ENCODE measurements around the gene LYL1. TPM values are rescaled to one million over a fixed set of nuclear protein-coding genes. Genes with fewer than 3 reads are reported as not detected.
A peak's percentile ranks its signal among the peaks of the same experiment; 100 is the strongest.

LYL1 gene
- total RNA-seq, 1 experiment from 2014 or later: 0.23 TPM

DNA sequence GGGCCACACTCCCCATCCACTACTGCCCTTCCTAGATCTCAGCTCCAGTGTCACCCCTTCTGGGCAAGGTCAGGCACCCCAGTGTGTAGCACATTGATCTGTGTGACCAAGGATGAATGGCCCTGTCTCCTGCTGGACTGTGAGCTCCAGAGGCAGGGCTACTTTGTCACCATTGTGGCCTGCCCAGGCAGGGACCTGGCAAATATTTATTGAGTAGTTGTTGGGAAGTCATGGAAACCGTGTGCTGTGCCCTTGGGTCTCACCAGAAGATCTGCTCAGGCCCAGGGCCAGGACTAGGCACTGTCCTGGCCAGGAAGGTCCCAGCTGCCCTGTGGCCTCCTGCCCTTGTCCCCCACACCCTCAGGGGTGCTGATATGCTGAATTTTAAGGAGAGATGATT is 25.9 kb upstream of the LYL1 start:
- Histone ChIP-seq H3K9me3 (ENCODE audit: control insufficient read depth, insufficient read depth, low read depth, low read length) (no peaks in the 10 kb centered on the region), H3K36me3 (ENCODE audit: control insufficient read depth, insufficient read depth, low read length) (no peaks in the 10 kb centered on the region), H3K27me3 (ENCODE audit: control insufficient read depth, insufficient read depth, low read length) (no peaks in the 10 kb centered on the region), H3K4me3 (ENCODE audit: low read depth in 2 of 2, low read length in 2 of 2) (no peak overlapping the region), H3K27ac (ENCODE audit: low read length) (no peak overlapping the region), H3K4me1 (ENCODE audit: control insufficient read depth, insufficient read depth, low read length) (no peaks in the 10 kb centered on the region)
- DNase-seq (ENCODE audit: low read depth, low spot score) (no peak), ATAC-seq (no peak)
- BruUV-seq (replicated peaks): no TSS peak
- intact Hi-C loops (cut with micrococcal nuclease; ENCODE audit: unreplicated experiment): no loop called here
- in situ Hi-C loops (cut with HindIII; ENCODE audit: low pct_unique_long_range_greater_than_20kb, low sequenced_read_pairs): no loop called here
- ChIA-PET POLR2A (interaction anchor here (0.6 kb wide), 2 partner anchors 18 to 169 kb away, joined by 3 to 4 read pairs; no protein-coding TSS in a partner anchor), CTCF (no interaction called here)
- TF ChIP-seq, protein P1, sequence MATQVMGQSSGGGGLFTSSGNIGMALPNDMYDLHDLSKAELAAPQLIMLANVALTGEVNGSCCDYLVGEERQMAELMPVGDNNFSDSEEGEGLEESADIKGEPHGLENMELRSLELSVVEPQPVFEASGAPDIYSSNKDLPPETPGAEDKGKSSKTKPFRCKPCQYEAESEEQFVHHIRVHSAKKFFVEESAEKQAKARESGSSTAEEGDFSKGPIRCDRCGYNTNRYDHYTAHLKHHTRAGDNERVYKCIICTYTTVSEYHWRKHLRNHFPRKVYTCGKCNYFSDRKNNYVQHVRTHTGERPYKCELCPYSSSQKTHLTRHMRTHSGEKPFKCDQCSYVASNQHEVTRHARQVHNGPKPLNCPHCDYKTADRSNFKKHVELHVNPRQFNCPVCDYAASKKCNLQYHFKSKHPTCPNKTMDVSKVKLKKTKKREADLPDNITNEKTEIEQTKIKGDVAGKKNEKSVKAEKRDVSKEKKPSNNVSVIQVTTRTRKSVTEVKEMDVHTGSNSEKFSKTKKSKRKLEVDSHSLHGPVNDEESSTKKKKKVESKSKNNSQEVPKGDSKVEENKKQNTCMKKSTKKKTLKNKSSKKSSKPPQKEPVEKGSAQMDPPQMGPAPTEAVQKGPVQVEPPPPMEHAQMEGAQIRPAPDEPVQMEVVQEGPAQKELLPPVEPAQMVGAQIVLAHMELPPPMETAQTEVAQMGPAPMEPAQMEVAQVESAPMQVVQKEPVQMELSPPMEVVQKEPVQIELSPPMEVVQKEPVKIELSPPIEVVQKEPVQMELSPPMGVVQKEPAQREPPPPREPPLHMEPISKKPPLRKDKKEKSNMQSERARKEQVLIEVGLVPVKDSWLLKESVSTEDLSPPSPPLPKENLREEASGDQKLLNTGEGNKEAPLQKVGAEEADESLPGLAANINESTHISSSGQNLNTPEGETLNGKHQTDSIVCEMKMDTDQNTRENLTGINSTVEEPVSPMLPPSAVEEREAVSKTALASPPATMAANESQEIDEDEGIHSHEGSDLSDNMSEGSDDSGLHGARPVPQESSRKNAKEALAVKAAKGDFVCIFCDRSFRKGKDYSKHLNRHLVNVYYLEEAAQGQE (IDR thresholded peaks at IDR 0.05; ENCODE audit: insufficient read depth in 1 of 2, low read depth in 2 of 2, low read length in 1 of 2): no peak
- TF ChIP-seq SIN3A (IDR thresholded peaks at IDR 0.05; ENCODE audit: borderline replicate concordance, insufficient read depth, low read depth, low read length) (no peak), POLR2AphosphoS5 (IDR thresholded peaks at IDR 0.05; ENCODE audit: low read depth, low read length) (no peak)

DNA sequence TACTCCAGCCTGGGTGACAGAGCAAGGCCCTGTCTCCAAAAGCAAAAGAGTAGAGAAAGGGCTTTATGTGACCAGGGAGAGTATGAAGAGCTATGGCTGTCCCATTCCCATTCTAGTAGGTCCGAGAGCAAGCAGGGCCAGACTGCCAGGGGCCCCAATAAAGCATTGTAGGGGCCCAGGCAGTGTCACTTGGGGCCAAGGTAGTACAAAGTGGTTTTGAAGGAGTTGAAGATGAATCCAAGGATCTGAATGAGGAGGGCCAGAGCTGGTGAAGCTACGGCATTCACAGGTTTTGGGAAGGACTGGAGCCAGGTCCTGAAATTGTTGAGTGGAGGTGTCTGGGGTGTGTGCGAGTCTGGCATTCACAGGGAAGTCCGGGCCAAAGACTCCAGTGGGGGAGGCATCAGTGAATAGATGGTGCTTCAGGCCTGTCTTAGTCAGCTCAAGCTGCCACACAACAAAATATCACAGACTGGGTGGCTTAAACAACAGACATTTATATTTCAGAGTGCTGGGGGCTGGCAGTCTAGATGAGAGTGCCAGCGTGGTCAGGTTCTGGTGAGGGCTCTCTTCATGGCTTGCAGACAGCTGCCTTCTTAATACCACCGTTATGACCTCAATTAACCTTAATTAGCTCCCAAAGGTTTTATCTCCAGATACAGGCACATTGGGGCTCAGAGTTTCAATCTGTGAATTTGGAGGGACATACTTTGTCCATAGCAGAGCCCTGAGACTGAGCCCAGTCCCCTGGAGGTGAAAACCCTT is 25.3 kb upstream of the LYL1 start:
- H3K9me3 ChIP-seq (ENCODE audit: control insufficient read depth, insufficient read depth, low read depth, low read length): no peaks in the 10 kb centered on the region
- intact Hi-C loops (cut with micrococcal nuclease; ENCODE audit: unreplicated experiment): no loop called here
- H3K4me1 ChIP-seq (ENCODE audit: control insufficient read depth, insufficient read depth, low read length): no peaks in the 10 kb centered on the region
- H3K27ac ChIP-seq (ENCODE audit: low read length): no peak overlapping the region
- no peak for TF ChIP-seq TCF7L2 (IDR thresholded peaks at IDR 0.05; ENCODE audit: low read depth, low read length)
- TF ChIP-seq POLR2AphosphoS5 (IDR thresholded peaks at IDR 0.05; ENCODE audit: low read depth, low read length): no peak
- TF ChIP-seq, protein P1 (IDR thresholded peaks at IDR 0.05; ENCODE audit: insufficient read depth in 1 of 2, low read depth in 2 of 2, low read length in 1 of 2): no peak
- H3K27me3 ChIP-seq (ENCODE audit: control insufficient read depth, insufficient read depth, low read length): no peaks in the 10 kb centered on the region
- in situ Hi-C loops (cut with HindIII; ENCODE audit: low pct_unique_long_range_greater_than_20kb, low sequenced_read_pairs): no loop called here
- DNase-seq (ENCODE audit: low read depth, low spot score) (no peak), ATAC-seq (0 out of 2 replicates have a peak, but pooled peaks have one; percentile 10)
- ChIA-PET CTCF (no interaction called here), POLR2A (interaction anchor here (0.6 kb wide), 1 partner anchor 18 kb away, joined by 3 read pairs; no protein-coding TSS in a partner anchor)
- no peaks in the 10 kb centered on the region for H3K36me3 ChIP-seq (ENCODE audit: control insufficient read depth, insufficient read depth, low read length)
- BruUV-seq (replicated peaks): TSS peak; percentile 29
- H3K4me3 ChIP-seq (ENCODE audit: low read depth in 2 of 2, low read length in 2 of 2): no peak overlapping the region
